Measurements from ENCODE around the gene DCLK1. TPM values are rescaled to one million over a fixed set of nuclear protein-coding genes. Genes with fewer than 3 reads are reported as not detected.

The DCLK1 gene
- total RNA-seq, 4 donors from 2014 or later: 1.1 to 10.8 (median 6.7) TPM

DNA sequence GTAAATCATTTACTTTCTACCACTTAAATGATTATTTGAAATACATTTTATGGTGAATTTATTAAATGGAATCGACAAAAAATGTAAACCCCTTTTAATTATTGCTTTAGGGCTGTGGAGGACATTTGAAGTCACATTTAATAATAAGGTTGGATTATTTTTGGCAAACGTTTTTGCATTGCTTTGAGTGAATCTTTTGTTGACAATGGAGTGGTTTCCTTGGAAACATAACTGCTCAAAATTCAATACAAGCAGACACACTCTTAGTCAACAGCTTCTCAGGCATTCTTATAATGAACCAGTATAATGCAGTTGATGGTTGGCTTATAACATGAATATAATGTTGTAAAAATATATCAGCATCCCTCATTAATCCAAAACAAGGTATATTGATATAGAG lies 104.7 kb downstream of the DCLK1 start:
- no peaks in the 10 kb centered on the region for H3K36me3 ChIP-seq
- intact Hi-C loops (cut with DNase I; ENCODE audit: low total_unique reads): no loop called here
- no peaks in the 10 kb centered on the region for H3K4me1 ChIP-seq
- no peak for DNase-seq
- in situ Hi-C loops (cut with MboI; ENCODE audit: low pct_ligation_motif_present in 1 of 4, low pct_unique_long_range_greater_than_20kb in 1 of 4, low sequenced_read_pairs in 3 of 4): no loop called here
- 27 to 34% methylated on average over 2 of the region's 2 CpGs for WGBS, 2 donors (ENCODE audit: low coverage in 1 of 2)
- no peaks in the 10 kb centered on the region for H3K27me3 ChIP-seq
- no peak overlapping the region for H3K4me3 ChIP-seq
- no peak overlapping the region for H3K27ac ChIP-seq
- TF ChIP-seq POLR2A (IDR thresholded peaks at IDR 0.05) (no peak), POLR2AphosphoS5 (IDR thresholded peaks at IDR 0.05) (no peak), EP300 (IDR thresholded peaks at IDR 0.05; ENCODE audit: low read depth) (no peak)
- TF ChIP-seq, protein P1, sequence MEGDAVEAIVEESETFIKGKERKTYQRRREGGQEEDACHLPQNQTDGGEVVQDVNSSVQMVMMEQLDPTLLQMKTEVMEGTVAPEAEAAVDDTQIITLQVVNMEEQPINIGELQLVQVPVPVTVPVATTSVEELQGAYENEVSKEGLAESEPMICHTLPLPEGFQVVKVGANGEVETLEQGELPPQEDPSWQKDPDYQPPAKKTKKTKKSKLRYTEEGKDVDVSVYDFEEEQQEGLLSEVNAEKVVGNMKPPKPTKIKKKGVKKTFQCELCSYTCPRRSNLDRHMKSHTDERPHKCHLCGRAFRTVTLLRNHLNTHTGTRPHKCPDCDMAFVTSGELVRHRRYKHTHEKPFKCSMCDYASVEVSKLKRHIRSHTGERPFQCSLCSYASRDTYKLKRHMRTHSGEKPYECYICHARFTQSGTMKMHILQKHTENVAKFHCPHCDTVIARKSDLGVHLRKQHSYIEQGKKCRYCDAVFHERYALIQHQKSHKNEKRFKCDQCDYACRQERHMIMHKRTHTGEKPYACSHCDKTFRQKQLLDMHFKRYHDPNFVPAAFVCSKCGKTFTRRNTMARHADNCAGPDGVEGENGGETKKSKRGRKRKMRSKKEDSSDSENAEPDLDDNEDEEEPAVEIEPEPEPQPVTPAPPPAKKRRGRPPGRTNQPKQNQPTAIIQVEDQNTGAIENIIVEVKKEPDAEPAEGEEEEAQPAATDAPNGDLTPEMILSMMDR (IDR thresholded peaks at IDR 0.05): no peak
- H3K9me3 ChIP-seq: peaks cover 0 to 3% of the 10 kb centered on the region in 2 donors

DNA sequence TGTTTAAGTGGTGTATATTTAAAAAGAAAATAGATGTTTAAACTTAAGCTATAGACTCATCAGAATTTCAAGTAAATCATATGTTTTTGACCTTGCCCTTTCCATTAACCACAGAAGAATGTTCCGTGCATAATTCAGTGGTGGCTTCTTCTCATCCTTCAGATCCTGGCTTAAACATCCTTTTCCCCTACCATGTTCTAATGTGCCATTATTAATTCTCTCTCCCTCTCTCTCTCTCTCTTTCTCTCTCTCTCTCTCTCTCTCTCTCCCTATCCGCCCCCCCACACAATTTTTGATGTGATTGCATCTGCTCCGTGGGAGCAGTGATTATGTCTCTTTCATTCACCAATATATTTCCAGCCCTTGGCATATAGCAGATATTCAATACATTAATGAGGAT lies 116.4 kb downstream of the DCLK1 start:
- Histone ChIP-seq H3K9me3 (peaks cover under 1 to 2% of the 10 kb centered on the region in 2 donors), H3K36me3 (no peaks in the 10 kb centered on the region), H3K27me3 (no peaks in the 10 kb centered on the region), H3K4me1 (no peaks in the 10 kb centered on the region), H3K27ac (no peak overlapping the region), H3K4me3 (no peak overlapping the region)
- WGBS, 2 donors (ENCODE audit: low coverage in 1 of 2): 73 to 93% methylated on average over 3 of the region's 3 CpGs
- in situ Hi-C loops (cut with MboI; ENCODE audit: low pct_ligation_motif_present in 1 of 4, low pct_unique_long_range_greater_than_20kb in 1 of 4, low sequenced_read_pairs in 3 of 4): no loop called here
- intact Hi-C loops (cut with DNase I; ENCODE audit: low total_unique reads): no loop called here
- TF ChIP-seq, protein P1 (IDR thresholded peaks at IDR 0.05): no peak
- DNase-seq: no peak

DNA sequence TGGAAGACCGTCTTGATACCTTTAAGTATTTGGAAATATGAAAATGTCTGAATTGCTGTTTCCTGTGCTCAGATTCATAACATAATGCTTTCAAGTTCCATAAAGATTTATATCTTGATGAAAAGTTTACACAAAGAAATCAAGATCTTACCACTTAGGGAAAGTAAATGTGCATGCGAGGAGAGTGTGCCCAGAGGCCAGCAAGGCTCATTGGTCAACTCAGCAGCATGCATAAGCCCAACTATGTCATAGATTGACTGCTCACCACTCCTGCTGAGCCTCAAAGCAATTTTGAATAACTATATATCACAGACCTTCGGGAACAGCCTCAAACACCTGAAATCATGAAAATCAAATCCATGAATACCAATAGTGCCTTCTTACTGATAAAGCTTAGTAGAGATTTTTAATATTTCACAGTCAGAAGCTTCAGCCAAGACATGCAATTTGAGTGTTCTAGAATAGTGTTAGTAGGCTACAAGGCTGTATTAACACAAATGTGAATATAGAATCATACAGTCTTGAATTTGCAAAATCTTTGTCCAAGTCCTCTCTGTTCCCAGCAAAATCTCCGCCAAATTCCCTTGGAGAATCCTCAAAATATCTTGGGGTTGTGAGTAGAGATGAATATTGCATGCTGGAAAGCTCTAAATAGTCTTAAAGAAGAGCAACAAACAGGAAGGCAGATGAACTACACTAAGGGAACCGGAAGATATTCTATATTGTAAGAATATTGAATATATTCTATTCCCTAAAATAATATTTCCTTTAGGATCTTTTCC lies 124.1 kb downstream of the DCLK1 start:
- 64 to 96% methylated on average over 3 to 5 of the region's 5 CpGs for WGBS, 2 donors (ENCODE audit: low coverage in 1 of 2)
- no peaks in the 10 kb centered on the region for H3K27me3 ChIP-seq
- H3K36me3 ChIP-seq: no peaks in the 10 kb centered on the region
- H3K27ac ChIP-seq: no peak overlapping the region
- intact Hi-C loops (cut with DNase I; ENCODE audit: low total_unique reads) (no loop called here), in situ Hi-C loops (cut with MboI; ENCODE audit: low pct_ligation_motif_present in 1 of 4, low pct_unique_long_range_greater_than_20kb in 1 of 4, low sequenced_read_pairs in 3 of 4) (no loop called here)
- no peaks in the 10 kb centered on the region for H3K4me1 ChIP-seq
- no peak for DNase-seq
- H3K9me3 ChIP-seq: no peaks in the 10 kb centered on the region
- TF ChIP-seq, protein P1 (IDR thresholded peaks at IDR 0.05): no peak
- TF ChIP-seq POLR2A (IDR thresholded peaks at IDR 0.05) (no peak), POLR2AphosphoS5 (IDR thresholded peaks at IDR 0.05) (no peak), EP300 (IDR thresholded peaks at IDR 0.05; ENCODE audit: low read depth) (no peak)
- H3K4me3 ChIP-seq: no peak overlapping the region

DNA sequence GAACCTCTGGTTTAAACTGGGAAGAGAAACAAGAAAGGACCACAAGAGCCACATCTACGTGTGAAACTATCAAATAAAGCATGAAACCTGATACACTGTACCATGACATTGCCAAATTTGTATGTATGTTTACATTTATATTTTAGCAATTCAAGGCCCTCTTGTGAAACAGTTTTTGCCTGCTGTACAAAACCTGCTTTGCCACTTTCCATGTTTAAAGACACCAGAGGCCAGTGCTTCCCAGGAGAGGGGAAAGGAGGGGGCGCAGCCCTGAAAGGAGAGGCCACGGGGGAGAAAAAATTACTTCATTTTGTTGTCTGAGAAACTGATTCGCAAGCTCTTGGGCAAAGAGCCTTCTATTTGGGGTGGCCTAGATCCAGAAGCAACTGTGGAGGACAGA lies 124.8 kb downstream of the DCLK1 start:
- DNase-seq: no peak
- no peak for TF ChIP-seq POLR2A (IDR thresholded peaks at IDR 0.05)
- TF ChIP-seq, protein P1 (IDR thresholded peaks at IDR 0.05): no peak
- no peak for TF ChIP-seq EP300 (IDR thresholded peaks at IDR 0.05; ENCODE audit: low read depth)
- no peak for TF ChIP-seq POLR2AphosphoS5 (IDR thresholded peaks at IDR 0.05)
- Histone ChIP-seq H3K4me3 (no peak overlapping the region), H3K9me3 (no peaks in the 10 kb centered on the region), H3K27me3 (no peaks in the 10 kb centered on the region), H3K27ac (no peak overlapping the region), H3K4me1 (no peaks in the 10 kb centered on the region), H3K36me3 (no peaks in the 10 kb centered on the region)
- 63 to 65% methylated on average over 3 to 4 of the region's 4 CpGs for WGBS, 2 donors (ENCODE audit: low coverage in 1 of 2)
- intact Hi-C loops (cut with DNase I; ENCODE audit: low total_unique reads): no loop called here
- in situ Hi-C loops (cut with MboI; ENCODE audit: low pct_ligation_motif_present in 1 of 4, low pct_unique_long_range_greater_than_20kb in 1 of 4, low sequenced_read_pairs in 3 of 4): no loop called here
